Natural killer cell (primary cell): ENCODE measurements around the gene EPAS1. TPM values are rescaled to one million over a fixed set of nuclear protein-coding genes. Genes with fewer than 3 reads are reported as not detected.

ENCODE experiments used
- ATAC-seq, 3 donors: fragments of 150-1000 bp in 2 of 3; fragments of 200-7000 bp in 1 of 3; cut with Tn5 transposase; 1 replicate in 1 of 3; 2 replicates in 2 of 3; pipeline ENCODE4 v1.10.0; 2021; ENCODE audit warnings: mild to moderate bottlenecking in 2 of 3, moderate library complexity in 2 of 3
- DNase-seq, 2 donors: peaks; one replicate each; pipeline versions ENCODE4 v3.0.0 to v3.0.0-alpha.2; 2013 to 2021; ENCODE audit warnings: mixed read lengths in 1 of 2
- H3K27ac ChIP-seq: one replicate; pipeline ENCODE4 v1.5.1; 2013; ENCODE audit warnings: mild to moderate bottlenecking, low read length
- H3K27me3 ChIP-seq: one replicate; pipeline ENCODE4 v1.6.1; 2013; ENCODE audit warnings: low read length; ENCODE audit not compliant: control insufficient read depth, insufficient read depth
- H3K36me3 ChIP-seq: one replicate; pipeline ENCODE4 v1.6.1; 2013; ENCODE audit warnings: low read length; ENCODE audit not compliant: control insufficient read depth, insufficient read depth
- H3K4me1 ChIP-seq: one replicate; pipeline ENCODE4 v1.6.1; 2013; ENCODE audit warnings: low read length; ENCODE audit not compliant: control insufficient read depth, insufficient read depth
- H3K4me3 ChIP-seq: one replicate; pipeline ENCODE4 v1.5.1; 2013; ENCODE audit warnings: low read length
- H3K9me3 ChIP-seq: one replicate; pipeline ENCODE4 v1.6.1; 2013; ENCODE audit warnings: low read length; ENCODE audit not compliant: control insufficient read depth, insufficient read depth
- H3K27ac Mint-ChIP-seq, 2 donors: one replicate each; pipeline ENCODE4 v1.8.0; 2022; ENCODE audit warnings: mild to moderate bottlenecking in 2 of 2, mixed read lengths in 2 of 2, moderate library complexity in 1 of 2
- H3K27me3 Mint-ChIP-seq, 2 donors: one replicate each; pipeline ENCODE4 v1.8.0; 2022; ENCODE audit warnings: low read depth in 2 of 2, mixed read lengths in 2 of 2
- H3K36me3 Mint-ChIP-seq: one replicate; pipeline ENCODE4 v1.8.0; 2022; ENCODE audit warnings: mixed read lengths
- H3K4me1 Mint-ChIP-seq, 2 donors: one replicate each; pipeline ENCODE4 v1.8.0; 2022; ENCODE audit warnings: mixed read lengths in 2 of 2
- H3K4me3 Mint-ChIP-seq: one replicate; pipeline ENCODE4 v1.8.0; 2022; ENCODE audit warnings: mild to moderate bottlenecking, moderate library complexity, mixed read lengths
- H3K9me3 Mint-ChIP-seq, 2 donors: one replicate each; pipeline ENCODE4 v1.8.0; 2022; ENCODE audit warnings: mixed read lengths in 2 of 2
- CTCF ChIP-seq: fragments of 200-600 bp; IDR thresholded peaks from one replicate; pipeline ENCODE4 v1.8.0; 2022; ENCODE audit warnings: antibody characterized with exemption
- WGBS: methylation state at CpG from one replicate; pipeline ENCODE4 v1.1.7; 2013; ENCODE audit warnings: missing lambda C conversion rate; ENCODE audit not compliant: insufficient coverage; 5-methylcytosine and 5-hydroxymethylcytosine counted together
- intact Hi-C: fragments of 100-400 bp; cut with micrococcal nuclease; formaldehyde crosslinking; loops from one replicate; pipeline ENCODE4 v1.14.2; 2022
- total RNA-seq, 4 donors: library from RNA; stranded (reverse); fragments of 120-200 nt in 1 of 4; gene quantifications; one replicate each; pipeline versions ENCODE4 v1.2.3 to v1.2.4, GENCODE V29; 2013 to 2022

Gene EPAS1
- total RNA-seq, 3 donors from 2014 or later (not counting 1 experiment from before 2014, with no cell fraction given) = 2.1 to 61.4 (median 3.6) TPM

DNA sequence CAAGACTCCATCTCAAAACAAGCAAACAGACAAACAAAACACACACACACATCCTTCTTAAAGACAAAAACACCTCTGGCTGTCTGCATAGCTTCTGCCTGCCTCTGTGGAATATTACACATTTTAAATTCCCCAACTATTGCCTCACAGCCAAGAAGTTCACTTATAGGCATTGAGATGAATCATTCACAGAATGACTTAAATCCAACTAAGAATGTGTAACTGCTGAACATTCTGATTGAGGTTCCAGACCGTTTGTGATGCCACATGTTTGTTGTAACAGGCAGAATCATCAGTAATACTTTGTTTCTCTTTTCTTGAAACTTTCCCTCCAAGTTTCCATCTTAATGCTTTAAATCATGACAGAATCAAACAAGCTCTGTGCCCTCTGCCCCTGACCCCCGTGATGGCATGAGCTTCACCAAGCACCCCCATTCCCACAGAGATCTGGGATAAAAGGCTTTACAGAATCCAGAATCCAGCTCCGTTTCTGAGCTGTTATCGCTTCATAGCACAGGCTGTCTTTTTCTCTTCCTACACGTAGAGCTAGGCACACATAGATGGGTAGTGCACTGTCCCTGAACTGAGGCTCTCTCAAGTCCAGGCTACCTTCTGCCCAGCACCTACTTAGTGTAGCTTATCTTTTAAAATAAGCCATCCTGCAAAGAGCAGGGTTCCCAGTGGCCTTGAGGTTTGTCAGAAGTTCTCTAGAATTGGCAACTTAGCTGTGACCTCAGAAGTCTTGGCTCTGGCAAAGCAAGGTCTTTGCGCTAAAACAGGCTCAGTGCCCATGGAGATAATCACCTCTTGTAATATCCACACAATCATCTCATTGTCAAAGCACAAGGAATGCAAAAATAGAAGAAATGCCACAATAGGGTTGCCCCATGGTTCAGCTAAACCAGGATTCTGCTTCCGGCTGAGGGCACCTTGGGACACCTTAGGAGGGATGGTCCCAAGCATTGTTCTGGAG, 32.9 kb downstream of the EPAS1 start:
- no peak overlapping the region for H3K4me3 ChIP-seq
- no peak for TF ChIP-seq CTCF
- Mint-ChIP-seq H3K4me1 (peaks cover 0 to 5% of the 10 kb centered on the region in 2 donors), H3K9me3 (no peaks in the 10 kb centered on the region), H3K27ac (no peak overlapping the region), H3K27me3 (peaks cover 7 to 9% of the 10 kb centered on the region in 2 donors), H3K4me3 (no peak overlapping the region), H3K36me3 (no peaks in the 10 kb centered on the region)
- ATAC-seq = no peak
- no peaks in the 10 kb centered on the region for H3K4me1 ChIP-seq
- 88% methylated on average over 7 of the region's 7 CpGs for WGBS
- intact Hi-C loops = no loop called here
- no peaks in the 10 kb centered on the region for H3K9me3 ChIP-seq
- H3K27ac ChIP-seq = no peak overlapping the region
- no peaks in the 10 kb centered on the region for H3K36me3 ChIP-seq
- no peak for DNase-seq
- no peaks in the 10 kb centered on the region for H3K27me3 ChIP-seq

GRCh38 chr2:46331109-46331766, 34.0 kb downstream of the EPAS1 start:
- Mint-ChIP-seq H3K27me3 (peaks cover 9 to 13% of the 10 kb centered on the region in 2 donors), H3K4me3 (no peak overlapping the region), H3K9me3 (no peaks in the 10 kb centered on the region), H3K4me1 (peaks cover 0 to 5% of the 10 kb centered on the region in 2 donors), H3K27ac (no peak overlapping the region), H3K36me3 (no peaks in the 10 kb centered on the region)
- ATAC-seq (no peak), DNase-seq (no peak)
- H3K27me3 ChIP-seq = no peaks in the 10 kb centered on the region
- no peak for TF ChIP-seq CTCF
- no peaks in the 10 kb centered on the region for H3K9me3 ChIP-seq
- no peak overlapping the region for H3K4me3 ChIP-seq
- no peak overlapping the region for H3K27ac ChIP-seq
- no peaks in the 10 kb centered on the region for H3K4me1 ChIP-seq
- WGBS = 89% methylated on average over 8 of the region's 8 CpGs
- no peaks in the 10 kb centered on the region for H3K36me3 ChIP-seq
- intact Hi-C loops = no loop called here

- TF ChIP-seq CTCF = no peak
- no peak overlapping the region for H3K4me3 Mint-ChIP-seq
- no peaks in the 10 kb centered on the region for H3K9me3 Mint-ChIP-seq
These were observed 35.6 kb downstream of the EPAS1 start for GRCh38 chr2:46332686-46333281.

More at GRCh38 chr2:46332686-46333281, 35.6 kb downstream of the EPAS1 start:
- Histone ChIP-seq H3K27me3 (no peaks in the 10 kb centered on the region), H3K4me3 (no peak overlapping the region), H3K9me3 (no peaks in the 10 kb centered on the region), H3K36me3 (no peaks in the 10 kb centered on the region), H3K27ac (no peak overlapping the region), H3K4me1 (no peaks in the 10 kb centered on the region)
- 89% methylated on average over 7 of the region's 8 CpGs for WGBS
- Mint-ChIP-seq H3K27ac (no peak overlapping the region), H3K4me1 (peaks cover 0 to 5% of the 10 kb centered on the region in 2 donors), H3K36me3 (no peaks in the 10 kb centered on the region), H3K27me3 (peaks cover 9 to 13% of the 10 kb centered on the region in 2 donors)
- intact Hi-C loops = no loop called here
- ATAC-seq (no peak), DNase-seq (no peak)
